Measurements from ENCODE around the gene TMEM175. TPM values are rescaled to one million over a fixed set of nuclear protein-coding genes. Genes with fewer than 3 reads are reported as not detected.

Gene TMEM175
- total RNA-seq, result 10 to 100 TPM; 51.3 to 57.7 TPM
- polyA plus RNA-seq (2013, experiment 1 of 2), result 30.5 TPM
- 32.5 TPM for polyA plus RNA-seq (2013, experiment 2 of 2)
- 5.3 to 58.1 (median 22.4) reads per million in 172 experiments for total RNA-seq

GRCh38 chr4:931960-932712, at the start of gene TMEM175, which contains the start of gene GAK:
TMEM175 (plus strand) TSS chr4:932460; CDS start chr4:947740, 15,280 bp downstream.
GAK (minus strand) TSS chr4:932316; CDS start chr4:932187, 129 bp downstream.
- Histone ChIP-seq H3K27ac (ENCODE audit: low read depth in 1 of 2, low read length in 2 of 2) (peak within 1 kb of the TSS; percentile 75 to 89), H3K27me3 (ENCODE audit: control insufficient read depth in 1 of 2, insufficient read depth in 2 of 2, low read length in 2 of 2) (no peaks in the 10 kb centered on the region), H3K4me3 (ENCODE audit: low read length) (peak within 1 kb of the TSS; percentile 97), H3K9me3 (ENCODE audit: control insufficient read depth in 1 of 2, insufficient read depth in 1 of 2, low read length in 2 of 2) (no peaks in the 10 kb centered on the region), H3K4me1 (ENCODE audit: insufficient read depth, low read length) (peaks cover 43% of the 10 kb centered on the region), H3K36me3 (ENCODE audit: insufficient read depth, low read length) (peaks cover 5% of the 10 kb centered on the region)
- Mint-ChIP-seq H3K9me3 (no peaks in the 10 kb centered on the region), H3K4me1 (ENCODE audit: low read depth) (peaks cover 42% of the 10 kb centered on the region), H3K27ac (peak within 1 kb of the TSS; percentile 98), H3K36me3 (ENCODE audit: low read depth) (peaks cover 19% of the 10 kb centered on the region), H3K4me3 (peak within 1 kb of the TSS; percentile 98), H3K27me3 (no peaks in the 10 kb centered on the region)
- TF ChIP-seq CTCF (IDR thresholded peaks at IDR 0.05), result no peak
- CTCF ChIA-PET, result interaction anchor here (0.8 to 2.6 kb wide), 4 partner anchors 12 to 189 kb away, joined by 3 to 11 read pairs (median 4); partner anchors contain the start of gene IDUA
- intact Hi-C loops (cut with DNase I, micrococcal nuclease), result loop anchor here (1.0 to 10.0 kb wide), 10 partner anchors 41 to 923 kb away; partner anchors contain the start of genes DGKQ (in 2 of the 2), IDUA (in 2 of the 2), ATP5ME (in 1 of the 2) and CPLX1 (in 1 of the 2)
- ATAC-seq (ENCODE audit: poor library complexity), result peak; percentile 90
- DNase-seq, result peak; percentile 91 to 99 (median 96)
- POLR2A ChIA-PET, result interaction anchor here (0.6 to 3.3 kb wide), 13 partner anchors 9 to 1077 kb away, joined by 3 to 18 read pairs (median 6); partner anchors contain the start of genes ATP5ME, FGFRL1, IDUA and MYL5

GRCh38 chr4:882646-883045, 49.6 kb upstream of the TMEM175 start:
- CTCF ChIA-PET, result no interaction called here
- Mint-ChIP-seq H3K9me3 (no peaks in the 10 kb centered on the region), H3K4me3 (no peak overlapping the region), H3K27me3 (no peaks in the 10 kb centered on the region), H3K36me3 (ENCODE audit: low read depth) (peaks cover 52% of the 10 kb centered on the region), H3K4me1 (ENCODE audit: low read depth) (peaks cover 28% of the 10 kb centered on the region), H3K27ac (no peak overlapping the region)
- POLR2A ChIA-PET, result no interaction called here
- Histone ChIP-seq H3K4me1 (ENCODE audit: insufficient read depth, low read length) (peaks cover 24% of the 10 kb centered on the region), H3K4me3 (ENCODE audit: low read length) (no peak overlapping the region), H3K36me3 (ENCODE audit: insufficient read depth, low read length) (peaks cover 42% of the 10 kb centered on the region), H3K27ac (ENCODE audit: low read depth in 1 of 2, low read length in 2 of 2) (no peak overlapping the region), H3K27me3 (ENCODE audit: control insufficient read depth in 1 of 2, insufficient read depth in 2 of 2, low read length in 2 of 2) (no peaks in the 10 kb centered on the region), H3K9me3 (ENCODE audit: control insufficient read depth in 1 of 2, insufficient read depth in 1 of 2, low read length in 2 of 2) (peaks cover 0 to 8% of the 10 kb centered on the region in 2 experiments)
- TF ChIP-seq CTCF (IDR thresholded peaks at IDR 0.05), result no peak
- ATAC-seq (ENCODE audit: poor library complexity) (no peak), DNase-seq (no peak)
- intact Hi-C loops (cut with DNase I, micrococcal nuclease), result no loop called here

- peaks cover 21% of the 10 kb centered on the region for H3K4me1 Mint-ChIP-seq (ENCODE audit: low read depth)
- no peaks in the 10 kb centered on the region for H3K9me3 Mint-ChIP-seq
- intact Hi-C loops (cut with DNase I, micrococcal nuclease), result no loop called here
- ChIA-PET CTCF (no interaction called here), POLR2A (no interaction called here)
- H3K36me3 Mint-ChIP-seq (ENCODE audit: low read depth), result peaks cover 52% of the 10 kb centered on the region
- no peaks in the 10 kb centered on the region for H3K27me3 Mint-ChIP-seq
- no peak overlapping the region for H3K4me3 Mint-ChIP-seq
- no peaks in the 10 kb centered on the region for H3K27me3 ChIP-seq (ENCODE audit: control insufficient read depth in 1 of 2, insufficient read depth in 2 of 2, low read length in 2 of 2)
- no peak for TF ChIP-seq CTCF (IDR thresholded peaks at IDR 0.05)
- ATAC-seq (ENCODE audit: poor library complexity) (no peak), DNase-seq (no peak)
- H3K27ac Mint-ChIP-seq, result no peak overlapping the region
- H3K27ac ChIP-seq (ENCODE audit: low read depth in 1 of 2, low read length in 2 of 2), result no peak overlapping the region
- peaks cover 17% of the 10 kb centered on the region for H3K4me1 ChIP-seq (ENCODE audit: insufficient read depth, low read length)
- H3K9me3 ChIP-seq (ENCODE audit: control insufficient read depth in 1 of 2, insufficient read depth in 1 of 2, low read length in 2 of 2), result peaks cover 0 to 17% of the 10 kb centered on the region in 2 experiments
- H3K4me3 ChIP-seq (ENCODE audit: low read length), result no peak overlapping the region
- H3K36me3 ChIP-seq (ENCODE audit: insufficient read depth, low read length), result peaks cover 50% of the 10 kb centered on the region
Measured at GRCh38 chr4:883377-884095, 48.7 kb upstream of the TMEM175 start.

All from CD4-positive, alpha-beta T cell (primary cell).